ENCODE results near the gene TBKBP1. TPM values are rescaled to one million over a fixed set of nuclear protein-coding genes. Genes with fewer than 3 reads are reported as not detected.
A peak's percentile ranks its signal among the peaks of the same experiment; 100 is the strongest.

TBKBP1 gene
- total and polyA plus RNA-seq, 9 of the 15 experiments (the other 6 are each of a cell fraction or from before 2014, with no cell fraction given), result 0.03 to 15.6 (median 6.8) TPM

- TF ChIP-seq NR2F6 (CRISPR knock-in tag; IDR thresholded peaks at IDR 0.05), result no peak
- no peak for TF ChIP-seq TEAD2 (tag; IDR thresholded peaks at IDR 0.05)
- no peak for TF ChIP-seq RFX7 (CRISPR knock-in tag; IDR thresholded peaks at IDR 0.05)
- no peak for TF ChIP-seq HOMEZ (CRISPR knock-in tag; IDR thresholded peaks at IDR 0.05)
- TF ChIP-seq ZNF224 (CRISPR knock-in tag; IDR thresholded peaks at IDR 0.05), result no peak
- no peak for TF ChIP-seq FIP1L1 (IDR thresholded peaks at IDR 0.05; ENCODE audit: low read depth, low read length, poor library complexity, severe bottlenecking)
- no peak for TF ChIP-seq ZNF696 (CRISPR knock-in tag; conservative IDR thresholded peaks at IDR 0.05)
- TF ChIP-seq TAL1 (IDR thresholded peaks at IDR 0.05), result no peak
- TF ChIP-seq CHD2 (IDR thresholded peaks at IDR 0.05; ENCODE audit: low read depth, low read length), result no peak
- no peak for TF ChIP-seq PHB2 (IDR thresholded peaks at IDR 0.05; ENCODE audit: low read depth)
- Histone ChIP-seq H3K27me3 (ENCODE audit: control insufficient read depth in 2 of 2, insufficient read depth in 2 of 2, low read length in 2 of 2) (no peaks in the 10 kb centered on the region), H3K36me3 (ENCODE audit: control insufficient read depth, insufficient read depth, low read length) (peaks cover 99% of the 10 kb centered on the region), H3K9me1 (ENCODE audit: control insufficient read depth, insufficient read depth, low read length) (no peaks in the 10 kb centered on the region), H3K9ac (ENCODE audit: insufficient read depth in 1 of 2, low read depth in 2 of 2, low read length in 2 of 2) (no peak overlapping the region), H2AFZ (ENCODE audit: low read depth, low read length) (no peak overlapping the region), H3K4me2 (ENCODE audit: insufficient read depth, low read length) (no peak overlapping the region), H3K4me1 (replicated peaks in 1 of 2; ENCODE audit: control insufficient read depth in 2 of 2, insufficient read depth in 2 of 2, low read length in 2 of 2) (no peaks in the 10 kb centered on the region), H3K27ac (ENCODE audit: extremely low read depth, low read depth, low read length) (no peak overlapping the region), H4K20me1 (replicated peaks; ENCODE audit: control insufficient read depth, insufficient read depth, low read length) (no peaks in the 10 kb centered on the region; the same call in 1 of the 2 replicates), H3K9me3 (replicated peaks; ENCODE audit: control insufficient read depth, insufficient read depth, low read depth, low read length) (no peaks in the 10 kb centered on the region), H3K79me2 (ENCODE audit: control insufficient read depth, insufficient read depth, low read length) (peaks cover 6% of the 10 kb centered on the region; the same call in 1 of the 3 replicates), H3K4me3 (no peak overlapping the region)
- intact Hi-C loops (cut with micrococcal nuclease), result no loop called here
- no peak for DNase-seq (ENCODE audit: extremely low read depth in 1 of 4, low spot score in 3 of 4)
- ChIA-PET POLR2A (interaction anchor here (0.9 to 4.6 kb wide), 8 partner anchors 9 to 26 kb away, joined by 3 to 30 read pairs (median 5); partner anchors contain the start of gene KPNB1), CTCF (ENCODE audit: low intra/inter-chr PET ratio) (no interaction called here)
- BruUV-seq (replicated peaks), result TSS peak; percentile 7
- no peak for FAIRE-seq
- no peak for ATAC-seq
- in situ Hi-C loops (cut with MboI), result no loop called here
- 100% methylated on average over 2 of the region's 2 CpGs for WGBS (ENCODE audit: insufficient coverage, low coverage, missing lambda C conversion rate)
Measured at GRCh38 chr17:47675380-47676198, 18.4 kb upstream of the TBKBP1 start.
